WTC11 (cell line): ENCODE measurements around the gene HOXA13. TPM values are rescaled to one million over a fixed set of nuclear protein-coding genes. Genes with fewer than 3 reads are reported as not detected.

Experiments
- ATAC-seq: fragments of 200-7000 bp; cut with Tn5 transposase; 2 replicates; pipeline ENCODE4 v1.10.0; 2021; ENCODE audit warnings: mild to moderate bottlenecking, moderate library complexity
- CTCF ChIA-PET: fragments of 300-600 bp; sonication (Branson Sonifier 250); formaldehyde crosslinking; loops from one replicate; lab custom pipeline; 2021; ENCODE audit warnings: antibody characterized with exemption; lab: Charles Lee
- POLR2A ChIA-PET: fragments of 350-600 bp; sonication (Branson Sonifier 250); formaldehyde crosslinking; loops from one replicate; lab custom pipeline; 2021; ENCODE audit warnings: antibody characterized with exemption; lab: Charles Lee
- DNase-seq: peaks from one replicate; pipeline ENCODE4 v3.0.0; 2021; ENCODE audit warnings: low spot score
- H3K27ac Mint-ChIP-seq: 2 replicates; pipeline ENCODE4 v1.8.0; 2021; ENCODE audit warnings: mixed read lengths
- H3K27me3 Mint-ChIP-seq: 2 replicates; pipeline ENCODE4 v1.8.0; 2021; ENCODE audit warnings: low read depth, mild to moderate bottlenecking, moderate library complexity, mixed read lengths
- H3K36me3 Mint-ChIP-seq: 2 replicates; pipeline ENCODE4 v1.8.0; 2021; ENCODE audit warnings: mixed read lengths
- H3K4me1 Mint-ChIP-seq: 2 replicates; pipeline ENCODE4 v1.8.0; 2022; ENCODE audit warnings: mixed read lengths
- H3K4me3 Mint-ChIP-seq: 2 replicates; pipeline ENCODE4 v1.8.0; 2021; ENCODE audit warnings: mild to moderate bottlenecking, moderate library complexity, mixed read lengths
- H3K9me3 Mint-ChIP-seq: 2 replicates; pipeline ENCODE4 v1.8.0; 2021; ENCODE audit warnings: mixed read lengths
- ESRRA ChIP-seq: sonication (generic); formaldehyde crosslinking; IDR thresholded peaks from 2 replicates; pipeline ENCODE4 v1.8.1; 2022; ENCODE audit warnings: mild to moderate bottlenecking, missing genetic modification reagents, borderline replicate concordance
- FOXK1 ChIP-seq: sonication (generic); formaldehyde crosslinking; IDR thresholded peaks from 2 replicates; pipeline ENCODE4 v1.8.0; 2022; ENCODE audit warnings: mild to moderate bottlenecking, moderate library complexity, missing genetic modification reagents
- GRHL2 ChIP-seq: fragments of 250-450 bp; sonication (Bioruptor Pico); IDR thresholded peaks from 2 replicates; pipeline ENCODE4 v1.8.0; 2022; ENCODE audit warnings: mild to moderate bottlenecking, moderate library complexity; ENCODE audit not compliant: insufficient replicate concordance, severe bottlenecking
- MXD4 ChIP-seq: fragments of 250-450 bp; sonication (Bioruptor Pico); IDR thresholded peaks from 2 replicates; pipeline ENCODE4 v1.8.0; 2021; ENCODE audit warnings: mild to moderate bottlenecking, moderate library complexity, borderline replicate concordance
- MYBL2 ChIP-seq: sonication (generic); formaldehyde crosslinking; IDR thresholded peaks from 2 replicates; pipeline ENCODE4 v1.8.1; 2023; ENCODE audit warnings: mild to moderate bottlenecking, moderate library complexity, missing genetic modification reagents
- SOX15 ChIP-seq: fragments of 250-450 bp; sonication (Bioruptor Pico); IDR thresholded peaks from 2 replicates; pipeline ENCODE4 v1.9.0; 2021; ENCODE audit warnings: mild to moderate bottlenecking
- SP1 ChIP-seq: sonication (generic); formaldehyde crosslinking; conservative IDR thresholded peaks from 2 replicates; pipeline ENCODE4 v1.8.1; 2022; ENCODE audit warnings: missing genetic modification reagents
- TP53 ChIP-seq: sonication (generic); formaldehyde crosslinking; IDR thresholded peaks from 2 replicates; pipeline ENCODE4 v1.8.1; 2023; ENCODE audit warnings: mild to moderate bottlenecking, missing genetic modification reagents
- ZNF121 ChIP-seq: sonication (generic); formaldehyde crosslinking; IDR thresholded peaks from 2 replicates; pipeline ENCODE4 v1.8.0; 2023; ENCODE audit warnings: missing genetic modification reagents
- ZNF138 ChIP-seq: sonication (generic); formaldehyde crosslinking; conservative IDR thresholded peaks from 2 replicates; pipeline ENCODE4 v1.8.1; 2022; ENCODE audit warnings: mild to moderate bottlenecking, moderate library complexity, missing genetic modification reagents
- ZNF219 ChIP-seq: sonication (generic); formaldehyde crosslinking; IDR thresholded peaks from 2 replicates; pipeline ENCODE4 v1.8.0; 2023; ENCODE audit warnings: missing genetic modification reagents, mild to moderate bottlenecking, borderline replicate concordance
- ZNF317 ChIP-seq: sonication (generic); formaldehyde crosslinking; IDR thresholded peaks from 2 replicates; pipeline ENCODE4 v1.8.1; 2023; ENCODE audit warnings: low read depth, mild to moderate bottlenecking, moderate library complexity, missing genetic modification reagents, borderline replicate concordance
- ZNF416 ChIP-seq: fragments of 250-450 bp; sonication (Bioruptor Pico); IDR thresholded peaks from 2 replicates; pipeline ENCODE4 v1.9.0; 2021; ENCODE audit warnings: mild to moderate bottlenecking, inconsistent platforms
- ZNF423 ChIP-seq: fragments of 250-450 bp; sonication (Bioruptor Pico); IDR thresholded peaks from 2 replicates; pipeline ENCODE4 v2.1.2; 2022; ENCODE audit warnings: mild to moderate bottlenecking, moderate library complexity
- total RNA-seq: library from RNA; stranded (reverse); gene quantifications from 3 replicates; pipeline ENCODE4 v1.2.3, GENCODE V29; 2021
- TF ChIP-seq, protein P1 (sequence below): sonication (generic); formaldehyde crosslinking; IDR thresholded peaks from 2 replicates; pipeline ENCODE4 v1.8.1; 2023; ENCODE audit warnings: mild to moderate bottlenecking, missing genetic modification reagents, borderline replicate concordance
- TF ChIP-seq, protein P2 (sequence below): sonication (generic); formaldehyde crosslinking; IDR thresholded peaks from 2 replicates; pipeline ENCODE4 v1.8.1; 2022; ENCODE audit warnings: mild to moderate bottlenecking, moderate library complexity, missing genetic modification reagents
- TF ChIP-seq, protein P3 (sequence below): fragments of 250-450 bp; sonication (Bioruptor Pico); IDR thresholded peaks from 2 replicates; pipeline ENCODE4 v1.9.0; 2021; ENCODE audit warnings: moderate library complexity, mild to moderate bottlenecking, inconsistent platforms, borderline replicate concordance
- TF ChIP-seq, protein P4 (sequence below): fragments of 250-450 bp; sonication (Bioruptor Pico); IDR thresholded peaks from 2 replicates; pipeline ENCODE4 v1.8.0; 2021; ENCODE audit warnings: mild to moderate bottlenecking
- TF ChIP-seq, protein P5 (sequence below): fragments of 250-450 bp; sonication (Bioruptor Pico); IDR thresholded peaks from 2 replicates; pipeline ENCODE4 v1.9.0; 2021; ENCODE audit warnings: mild to moderate bottlenecking
- TF ChIP-seq, protein P6 (sequence below): sonication (generic); formaldehyde crosslinking; IDR thresholded peaks from 2 replicates; pipeline ENCODE4 v1.8.0; 2022; ENCODE audit warnings: mild to moderate bottlenecking, missing genetic modification reagents
- TF ChIP-seq, protein P7 (sequence below): sonication (generic); formaldehyde crosslinking; IDR thresholded peaks from 2 replicates; pipeline ENCODE4 v1.8.0; 2023; ENCODE audit warnings: mild to moderate bottlenecking, missing genetic modification reagents
- TF ChIP-seq, protein P8 (sequence below): sonication (generic); formaldehyde crosslinking; IDR thresholded peaks from 2 replicates; pipeline ENCODE4 v1.8.1; 2023; ENCODE audit warnings: mild to moderate bottlenecking, missing genetic modification reagents, moderate library complexity

Gene HOXA13
- total RNA-seq, 1 experiment from 2014 or later, result not detected

DNA sequence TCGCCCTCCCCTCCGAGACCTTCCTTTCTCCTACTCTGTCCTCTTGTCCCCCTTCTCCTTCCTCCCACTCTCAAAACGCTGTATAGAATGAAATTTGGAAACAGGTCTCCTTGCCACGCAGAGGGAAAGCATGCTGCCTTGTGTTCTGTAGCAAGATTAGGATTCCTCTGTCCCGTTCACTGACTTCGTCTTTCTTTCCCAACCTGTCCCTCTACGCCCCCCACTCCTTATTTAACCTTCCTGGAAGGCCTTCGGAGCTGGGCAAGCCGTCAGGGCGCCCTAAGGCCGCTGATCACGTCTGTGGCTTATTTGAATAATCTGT is 35.9 kb downstream of the HOXA13 start (continued):
- TF ChIP-seq, protein P1, sequence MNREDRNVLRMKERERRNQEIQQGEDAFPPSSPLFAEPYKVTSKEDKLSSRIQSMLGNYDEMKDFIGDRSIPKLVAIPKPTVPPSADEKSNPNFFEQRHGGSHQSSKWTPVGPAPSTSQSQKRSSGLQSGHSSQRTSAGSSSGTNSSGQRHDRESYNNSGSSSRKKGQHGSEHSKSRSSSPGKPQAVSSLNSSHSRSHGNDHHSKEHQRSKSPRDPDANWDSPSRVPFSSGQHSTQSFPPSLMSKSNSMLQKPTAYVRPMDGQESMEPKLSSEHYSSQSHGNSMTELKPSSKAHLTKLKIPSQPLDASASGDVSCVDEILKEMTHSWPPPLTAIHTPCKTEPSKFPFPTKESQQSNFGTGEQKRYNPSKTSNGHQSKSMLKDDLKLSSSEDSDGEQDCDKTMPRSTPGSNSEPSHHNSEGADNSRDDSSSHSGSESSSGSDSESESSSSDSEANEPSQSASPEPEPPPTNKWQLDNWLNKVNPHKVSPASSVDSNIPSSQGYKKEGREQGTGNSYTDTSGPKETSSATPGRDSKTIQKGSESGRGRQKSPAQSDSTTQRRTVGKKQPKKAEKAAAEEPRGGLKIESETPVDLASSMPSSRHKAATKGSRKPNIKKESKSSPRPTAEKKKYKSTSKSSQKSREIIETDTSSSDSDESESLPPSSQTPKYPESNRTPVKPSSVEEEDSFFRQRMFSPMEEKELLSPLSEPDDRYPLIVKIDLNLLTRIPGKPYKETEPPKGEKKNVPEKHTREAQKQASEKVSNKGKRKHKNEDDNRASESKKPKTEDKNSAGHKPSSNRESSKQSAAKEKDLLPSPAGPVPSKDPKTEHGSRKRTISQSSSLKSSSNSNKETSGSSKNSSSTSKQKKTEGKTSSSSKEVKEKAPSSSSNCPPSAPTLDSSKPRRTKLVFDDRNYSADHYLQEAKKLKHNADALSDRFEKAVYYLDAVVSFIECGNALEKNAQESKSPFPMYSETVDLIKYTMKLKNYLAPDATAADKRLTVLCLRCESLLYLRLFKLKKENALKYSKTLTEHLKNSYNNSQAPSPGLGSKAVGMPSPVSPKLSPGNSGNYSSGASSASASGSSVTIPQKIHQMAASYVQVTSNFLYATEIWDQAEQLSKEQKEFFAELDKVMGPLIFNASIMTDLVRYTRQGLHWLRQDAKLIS, result no peak
- TF ChIP-seq MYBL2, result no peak
- no peak for TF ChIP-seq SP1 (CRISPR knock-in tag)
- TF ChIP-seq, protein P2, sequence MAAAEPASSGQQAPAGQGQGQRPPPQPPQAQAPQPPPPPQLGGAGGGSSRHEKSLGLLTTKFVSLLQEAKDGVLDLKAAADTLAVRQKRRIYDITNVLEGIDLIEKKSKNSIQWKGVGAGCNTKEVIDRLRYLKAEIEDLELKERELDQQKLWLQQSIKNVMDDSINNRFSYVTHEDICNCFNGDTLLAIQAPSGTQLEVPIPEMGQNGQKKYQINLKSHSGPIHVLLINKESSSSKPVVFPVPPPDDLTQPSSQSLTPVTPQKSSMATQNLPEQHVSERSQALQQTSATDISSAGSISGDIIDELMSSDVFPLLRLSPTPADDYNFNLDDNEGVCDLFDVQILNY (CRISPR knock-in tag), result no peak
- no peak for TF ChIP-seq ZNF423

DNA sequence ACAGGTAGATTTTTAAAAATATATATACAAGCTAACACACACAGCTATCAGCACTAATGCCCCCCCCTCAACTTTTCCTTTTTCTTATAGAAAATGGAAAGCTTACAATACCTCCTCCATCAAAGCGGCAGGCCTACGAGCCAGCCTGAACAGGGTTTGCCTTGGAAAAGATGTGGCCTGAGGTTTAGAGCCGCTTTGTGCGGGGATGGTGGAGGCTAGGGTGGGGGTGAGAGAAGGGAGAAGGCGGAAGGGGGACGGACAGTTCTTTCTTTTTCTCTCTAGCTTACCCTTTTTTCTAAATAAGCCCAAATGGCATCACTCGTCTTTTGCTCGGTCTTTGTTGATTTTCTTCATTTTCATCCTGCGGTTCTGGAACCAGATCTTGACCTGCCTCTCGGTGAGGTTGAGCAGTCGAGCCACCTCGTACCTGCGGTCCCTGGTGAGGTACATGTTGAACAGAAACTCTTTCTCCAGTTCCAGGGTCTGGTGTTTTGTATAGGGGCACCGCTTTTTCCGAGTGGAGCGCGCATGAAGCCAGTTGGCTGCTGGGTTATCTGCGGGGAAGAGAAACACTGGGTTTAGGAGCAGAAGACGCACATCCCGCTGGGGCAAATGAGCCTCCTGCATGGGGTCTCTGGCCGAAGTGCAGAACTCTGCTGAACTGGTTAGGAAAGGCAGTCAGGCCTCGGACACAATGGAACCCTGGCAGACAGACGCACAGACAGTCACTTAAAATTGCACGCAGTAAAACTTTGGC is 36.4 kb downstream of the HOXA13 start:
- Mint-ChIP-seq H3K4me3 (no peak overlapping the region), H3K27ac (no peak overlapping the region), H3K4me1 (peaks cover 12% of the 10 kb centered on the region), H3K27me3 (peaks cover 100% of the 10 kb centered on the region), H3K9me3 (no peaks in the 10 kb centered on the region), H3K36me3 (no peaks in the 10 kb centered on the region)
- DNase-seq (peak; percentile 11), ATAC-seq (no peak)
- POLR2A ChIA-PET, result no interaction called here
- CTCF ChIA-PET, result interaction anchor here (0.8 to 3.1 kb wide), 2 partner anchors 12 to 20 kb away, joined by 5 to 74 read pairs; partner anchors contain the start of genes HOXA3 and HOXA5
- TF ChIP-seq ZNF423, result no peak
- TF ChIP-seq, protein P3, sequence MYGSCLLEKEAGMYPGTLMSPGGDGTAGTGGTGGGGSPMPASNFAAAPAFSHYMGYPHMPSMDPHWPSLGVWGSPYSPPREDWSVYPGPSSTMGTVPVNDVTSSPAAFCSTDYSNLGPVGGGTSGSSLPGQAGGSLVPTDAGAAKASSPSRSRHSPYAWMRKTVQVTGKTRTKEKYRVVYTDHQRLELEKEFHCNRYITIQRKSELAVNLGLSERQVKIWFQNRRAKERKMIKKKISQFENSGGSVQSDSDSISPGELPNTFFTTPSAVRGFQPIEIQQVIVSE (CRISPR knock-in tag), result no peak
- TF ChIP-seq, protein P4, sequence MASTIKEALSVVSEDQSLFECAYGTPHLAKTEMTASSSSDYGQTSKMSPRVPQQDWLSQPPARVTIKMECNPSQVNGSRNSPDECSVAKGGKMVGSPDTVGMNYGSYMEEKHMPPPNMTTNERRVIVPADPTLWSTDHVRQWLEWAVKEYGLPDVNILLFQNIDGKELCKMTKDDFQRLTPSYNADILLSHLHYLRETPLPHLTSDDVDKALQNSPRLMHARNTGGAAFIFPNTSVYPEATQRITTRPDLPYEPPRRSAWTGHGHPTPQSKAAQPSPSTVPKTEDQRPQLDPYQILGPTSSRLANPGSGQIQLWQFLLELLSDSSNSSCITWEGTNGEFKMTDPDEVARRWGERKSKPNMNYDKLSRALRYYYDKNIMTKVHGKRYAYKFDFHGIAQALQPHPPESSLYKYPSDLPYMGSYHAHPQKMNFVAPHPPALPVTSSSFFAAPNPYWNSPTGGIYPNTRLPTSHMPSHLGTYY (CRISPR knock-in tag), result no peak
- no peak for TF ChIP-seq ESRRA
- TF ChIP-seq ZNF416 (CRISPR knock-in tag), result no peak
- TF ChIP-seq MXD4 (CRISPR knock-in tag), result no peak
- TF ChIP-seq, protein P5, sequence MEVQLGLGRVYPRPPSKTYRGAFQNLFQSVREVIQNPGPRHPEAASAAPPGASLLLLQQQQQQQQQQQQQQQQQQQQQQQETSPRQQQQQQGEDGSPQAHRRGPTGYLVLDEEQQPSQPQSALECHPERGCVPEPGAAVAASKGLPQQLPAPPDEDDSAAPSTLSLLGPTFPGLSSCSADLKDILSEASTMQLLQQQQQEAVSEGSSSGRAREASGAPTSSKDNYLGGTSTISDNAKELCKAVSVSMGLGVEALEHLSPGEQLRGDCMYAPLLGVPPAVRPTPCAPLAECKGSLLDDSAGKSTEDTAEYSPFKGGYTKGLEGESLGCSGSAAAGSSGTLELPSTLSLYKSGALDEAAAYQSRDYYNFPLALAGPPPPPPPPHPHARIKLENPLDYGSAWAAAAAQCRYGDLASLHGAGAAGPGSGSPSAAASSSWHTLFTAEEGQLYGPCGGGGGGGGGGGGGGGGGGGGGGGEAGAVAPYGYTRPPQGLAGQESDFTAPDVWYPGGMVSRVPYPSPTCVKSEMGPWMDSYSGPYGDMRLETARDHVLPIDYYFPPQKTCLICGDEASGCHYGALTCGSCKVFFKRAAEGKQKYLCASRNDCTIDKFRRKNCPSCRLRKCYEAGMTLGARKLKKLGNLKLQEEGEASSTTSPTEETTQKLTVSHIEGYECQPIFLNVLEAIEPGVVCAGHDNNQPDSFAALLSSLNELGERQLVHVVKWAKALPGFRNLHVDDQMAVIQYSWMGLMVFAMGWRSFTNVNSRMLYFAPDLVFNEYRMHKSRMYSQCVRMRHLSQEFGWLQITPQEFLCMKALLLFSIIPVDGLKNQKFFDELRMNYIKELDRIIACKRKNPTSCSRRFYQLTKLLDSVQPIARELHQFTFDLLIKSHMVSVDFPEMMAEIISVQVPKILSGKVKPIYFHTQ (CRISPR knock-in tag), result no peak
- TF ChIP-seq, protein P6, sequence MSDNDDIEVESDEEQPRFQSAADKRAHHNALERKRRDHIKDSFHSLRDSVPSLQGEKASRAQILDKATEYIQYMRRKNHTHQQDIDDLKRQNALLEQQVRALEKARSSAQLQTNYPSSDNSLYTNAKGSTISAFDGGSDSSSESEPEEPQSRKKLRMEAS (CRISPR knock-in tag), result no peak
- TF ChIP-seq, protein P7, sequence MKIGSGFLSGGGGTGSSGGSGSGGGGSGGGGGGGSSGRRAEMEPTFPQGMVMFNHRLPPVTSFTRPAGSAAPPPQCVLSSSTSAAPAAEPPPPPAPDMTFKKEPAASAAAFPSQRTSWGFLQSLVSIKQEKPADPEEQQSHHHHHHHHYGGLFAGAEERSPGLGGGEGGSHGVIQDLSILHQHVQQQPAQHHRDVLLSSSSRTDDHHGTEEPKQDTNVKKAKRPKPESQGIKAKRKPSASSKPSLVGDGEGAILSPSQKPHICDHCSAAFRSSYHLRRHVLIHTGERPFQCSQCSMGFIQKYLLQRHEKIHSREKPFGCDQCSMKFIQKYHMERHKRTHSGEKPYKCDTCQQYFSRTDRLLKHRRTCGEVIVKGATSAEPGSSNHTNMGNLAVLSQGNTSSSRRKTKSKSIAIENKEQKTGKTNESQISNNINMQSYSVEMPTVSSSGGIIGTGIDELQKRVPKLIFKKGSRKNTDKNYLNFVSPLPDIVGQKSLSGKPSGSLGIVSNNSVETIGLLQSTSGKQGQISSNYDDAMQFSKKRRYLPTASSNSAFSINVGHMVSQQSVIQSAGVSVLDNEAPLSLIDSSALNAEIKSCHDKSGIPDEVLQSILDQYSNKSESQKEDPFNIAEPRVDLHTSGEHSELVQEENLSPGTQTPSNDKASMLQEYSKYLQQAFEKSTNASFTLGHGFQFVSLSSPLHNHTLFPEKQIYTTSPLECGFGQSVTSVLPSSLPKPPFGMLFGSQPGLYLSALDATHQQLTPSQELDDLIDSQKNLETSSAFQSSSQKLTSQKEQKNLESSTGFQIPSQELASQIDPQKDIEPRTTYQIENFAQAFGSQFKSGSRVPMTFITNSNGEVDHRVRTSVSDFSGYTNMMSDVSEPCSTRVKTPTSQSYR (CRISPR knock-in tag), result no peak
- TF ChIP-seq ZNF219, result no peak
- TF ChIP-seq, protein P8, sequence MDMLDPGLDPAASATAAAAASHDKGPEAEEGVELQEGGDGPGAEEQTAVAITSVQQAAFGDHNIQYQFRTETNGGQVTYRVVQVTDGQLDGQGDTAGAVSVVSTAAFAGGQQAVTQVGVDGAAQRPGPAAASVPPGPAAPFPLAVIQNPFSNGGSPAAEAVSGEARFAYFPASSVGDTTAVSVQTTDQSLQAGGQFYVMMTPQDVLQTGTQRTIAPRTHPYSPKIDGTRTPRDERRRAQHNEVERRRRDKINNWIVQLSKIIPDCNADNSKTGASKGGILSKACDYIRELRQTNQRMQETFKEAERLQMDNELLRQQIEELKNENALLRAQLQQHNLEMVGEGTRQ, result no peak
- TF ChIP-seq SOX15 (CRISPR knock-in tag), result no peak
- no peak for TF ChIP-seq ZNF317
- no peak for TF ChIP-seq FOXK1 (CRISPR knock-in tag)
- TF ChIP-seq TP53 (CRISPR knock-in tag), result no peak
- TF ChIP-seq ZNF121, result no peak
- no peak for TF ChIP-seq ZNF138 (CRISPR knock-in tag)
- TF ChIP-seq GRHL2 (CRISPR knock-in tag), result no peak
